Peyer's patch (tissue), 4 donors: ENCODE results near the gene LIMK1. TPM values are rescaled to one million over a fixed set of nuclear protein-coding genes. Genes with fewer than 3 reads are reported as not detected.

Experiments used
- DNase-seq, 3 donors: peaks; one replicate each; pipeline ENCODE4 v3.0.0-alpha.2; 2017 to 2019
- H3K27ac ChIP-seq, 4 donors: fragments of 200-600 bp; sonication (generic); one replicate each; pipeline ENCODE4 v1.5.1; 2016 to 2019
- H3K27me3 ChIP-seq, 2 donors: fragments of 200-600 bp; sonication (generic); one replicate each; pipeline ENCODE4 v1.5.1; 2019
- H3K36me3 ChIP-seq, 3 donors: fragments of 200-600 bp; sonication (generic); one replicate each; pipeline ENCODE4 v1.5.1; 2016 to 2019
- H3K4me1 ChIP-seq, 4 donors: fragments of 200-600 bp; sonication (generic); one replicate each; pipeline ENCODE4 v1.5.1; 2016 to 2019
- H3K4me3 ChIP-seq, 4 donors: fragments of 200-600 bp; sonication (generic); 1 replicate in 3 of 4; 2 replicates in 1 of 4; pipeline ENCODE4 v1.5.1; 2016 to 2019; ENCODE audit warnings: mild to moderate bottlenecking in 1 of 4
- H3K9me3 ChIP-seq, 4 donors: fragments of 200-600 bp; sonication (generic); one replicate each; pipeline ENCODE4 v1.5.1; 2016 to 2019; ENCODE audit warnings: mild to moderate bottlenecking in 1 of 4
- CTCF ChIP-seq, 6 experiments: fragments of 450-650 bp in 4 of 6; fragments of 200-600 bp in 2 of 6; sonication (generic) in 1 of 6; IDR thresholded peaks; one replicate each; pipeline ENCODE4 v1.5.1; 2017 to 2019; ENCODE audit warnings: antibody characterized with exemption in 6 of 6, mild to moderate bottlenecking in 3 of 6, moderate library complexity in 1 of 6
- POLR2A ChIP-seq, 2 donors: fragments of 450-650 bp; IDR thresholded peaks; one replicate each; pipeline ENCODE4 v1.5.1; 2017; ENCODE audit warnings: antibody characterized with exemption in 2 of 2, mild to moderate bottlenecking in 2 of 2, moderate library complexity in 2 of 2
- total RNA-seq, 4 donors: library from RNA; depleted of rRNA; stranded (reverse); fragments of >200 nt; gene quantifications; one replicate each; pipeline ENCODE4 v1.1.0, GENCODE V29; 2016

Gene LIMK1
- total RNA-seq, 4 donors from 2014 or later = 3.7 to 38.0 (median 11.7) TPM

- Histone ChIP-seq H3K27me3 (no peaks in the 10 kb centered on the region), H3K27ac (no peak overlapping the region), H3K4me3 (no peak overlapping the region), H3K4me1 (no peaks in the 10 kb centered on the region), H3K9me3 (peaks cover 0 to 11% (median 0%) of the 10 kb centered on the region in 4 donors), H3K36me3 (no peaks in the 10 kb centered on the region)
- DNase-seq = no peak
- TF ChIP-seq POLR2A (IDR thresholded peaks at IDR 0.05) = no peak
- no peak for TF ChIP-seq CTCF (IDR thresholded peaks at IDR 0.05)
Measured at GRCh38 chr7:74143383-74143782, 59.8 kb downstream of the LIMK1 start.

GRCh38 chr7:74148491-74148890, 64.9 kb downstream of the LIMK1 start:
- Histone ChIP-seq H3K36me3 (no peaks in the 10 kb centered on the region), H3K9me3 (peaks cover 0 to 11% (median 0%) of the 10 kb centered on the region in 4 donors), H3K4me3 (no peak overlapping the region), H3K4me1 (no peaks in the 10 kb centered on the region), H3K27me3 (no peaks in the 10 kb centered on the region), H3K27ac (no peak overlapping the region)
- TF ChIP-seq CTCF (IDR thresholded peaks at IDR 0.05) (no peak), POLR2A (IDR thresholded peaks at IDR 0.05) (no peak)
- DNase-seq = no peak

GRCh38 chr7:74149071-74149470, 65.5 kb downstream of the LIMK1 start:
- H3K36me3 ChIP-seq = no peaks in the 10 kb centered on the region
- H3K9me3 ChIP-seq = peaks cover 0 to 11% (median 0%) of the 10 kb centered on the region in 4 donors
- H3K4me1 ChIP-seq = no peaks in the 10 kb centered on the region
- H3K27ac ChIP-seq = no peak overlapping the region
- H3K4me3 ChIP-seq = no peak overlapping the region
- TF ChIP-seq POLR2A (IDR thresholded peaks at IDR 0.05) (no peak), CTCF (IDR thresholded peaks at IDR 0.05) (no peak)
- DNase-seq = no peak
- no peaks in the 10 kb centered on the region for H3K27me3 ChIP-seq

GRCh38 chr7:74149603-74150002, 66.0 kb downstream of the LIMK1 start:
- H3K4me1 ChIP-seq = no peaks in the 10 kb centered on the region
- H3K36me3 ChIP-seq = no peaks in the 10 kb centered on the region
- no peaks in the 10 kb centered on the region for H3K27me3 ChIP-seq
- DNase-seq = no peak
- H3K4me3 ChIP-seq = no peak overlapping the region
- TF ChIP-seq POLR2A (IDR thresholded peaks at IDR 0.05) = no peak
- no peak for TF ChIP-seq CTCF (IDR thresholded peaks at IDR 0.05)
- peaks cover 0 to 8% (median 0%) of the 10 kb centered on the region in 4 donors for H3K9me3 ChIP-seq
- H3K27ac ChIP-seq = no peak overlapping the region

- no peak overlapping the region for H3K27ac ChIP-seq
- H3K4me3 ChIP-seq = no peak overlapping the region
- no peak for DNase-seq
- H3K27me3 ChIP-seq = no peaks in the 10 kb centered on the region
- no peaks in the 10 kb centered on the region for H3K9me3 ChIP-seq
- H3K4me1 ChIP-seq = no peaks in the 10 kb centered on the region
- H3K36me3 ChIP-seq = no peaks in the 10 kb centered on the region
- TF ChIP-seq POLR2A (IDR thresholded peaks at IDR 0.05) = no peak
- no peak for TF ChIP-seq CTCF (IDR thresholded peaks at IDR 0.05)
Measured at GRCh38 chr7:74153736-74154135, 70.1 kb downstream of the LIMK1 start.

GRCh38 chr7:74155810-74156395, 72.3 kb downstream of the LIMK1 start:
- Histone ChIP-seq H3K9me3 (no peaks in the 10 kb centered on the region), H3K4me1 (no peaks in the 10 kb centered on the region), H3K36me3 (no peaks in the 10 kb centered on the region), H3K27ac (no peak overlapping the region), H3K4me3 (no peak overlapping the region), H3K27me3 (no peaks in the 10 kb centered on the region)
- DNase-seq = no peak
- no peak for TF ChIP-seq POLR2A (IDR thresholded peaks at IDR 0.05)
